Natural killer cell (primary cell): Measurements from ENCODE around the gene FAM124B. TPM values are rescaled to one million over a fixed set of nuclear protein-coding genes. Genes with fewer than 3 reads are reported as not detected.

Source experiments
- ATAC-seq, 3 donors: fragments of 150-1000 bp in 2 of 3; fragments of 200-7000 bp in 1 of 3; cut with Tn5 transposase; 1 replicate in 1 of 3; 2 replicates in 2 of 3; pipeline ENCODE4 v1.10.0; 2021; ENCODE audit warnings: mild to moderate bottlenecking in 2 of 3, moderate library complexity in 2 of 3
- DNase-seq, 2 donors: peaks; one replicate each; pipeline versions ENCODE4 v3.0.0 to v3.0.0-alpha.2; 2013 to 2021; ENCODE audit warnings: mixed read lengths in 1 of 2
- H3K27ac ChIP-seq: one replicate; pipeline ENCODE4 v1.5.1; 2013; ENCODE audit warnings: mild to moderate bottlenecking, low read length
- H3K27me3 ChIP-seq: one replicate; pipeline ENCODE4 v1.6.1; 2013; ENCODE audit warnings: low read length; ENCODE audit not compliant: control insufficient read depth, insufficient read depth
- H3K36me3 ChIP-seq: one replicate; pipeline ENCODE4 v1.6.1; 2013; ENCODE audit warnings: low read length; ENCODE audit not compliant: control insufficient read depth, insufficient read depth
- H3K4me1 ChIP-seq: one replicate; pipeline ENCODE4 v1.6.1; 2013; ENCODE audit warnings: low read length; ENCODE audit not compliant: control insufficient read depth, insufficient read depth
- H3K4me3 ChIP-seq: one replicate; pipeline ENCODE4 v1.5.1; 2013; ENCODE audit warnings: low read length
- H3K9me3 ChIP-seq: one replicate; pipeline ENCODE4 v1.6.1; 2013; ENCODE audit warnings: low read length; ENCODE audit not compliant: control insufficient read depth, insufficient read depth
- H3K27ac Mint-ChIP-seq, 2 donors: one replicate each; pipeline ENCODE4 v1.8.0; 2022; ENCODE audit warnings: mild to moderate bottlenecking in 2 of 2, mixed read lengths in 2 of 2, moderate library complexity in 1 of 2
- H3K27me3 Mint-ChIP-seq, 2 donors: one replicate each; pipeline ENCODE4 v1.8.0; 2022; ENCODE audit warnings: low read depth in 2 of 2, mixed read lengths in 2 of 2
- H3K36me3 Mint-ChIP-seq: one replicate; pipeline ENCODE4 v1.8.0; 2022; ENCODE audit warnings: mixed read lengths
- H3K4me1 Mint-ChIP-seq, 2 donors: one replicate each; pipeline ENCODE4 v1.8.0; 2022; ENCODE audit warnings: mixed read lengths in 2 of 2
- H3K4me3 Mint-ChIP-seq: one replicate; pipeline ENCODE4 v1.8.0; 2022; ENCODE audit warnings: mild to moderate bottlenecking, moderate library complexity, mixed read lengths
- H3K9me3 Mint-ChIP-seq, 2 donors: one replicate each; pipeline ENCODE4 v1.8.0; 2022; ENCODE audit warnings: mixed read lengths in 2 of 2
- WGBS: methylation state at CpG from one replicate; pipeline ENCODE4 v1.1.7; 2013; ENCODE audit warnings: missing lambda C conversion rate; ENCODE audit not compliant: insufficient coverage; 5-methylcytosine and 5-hydroxymethylcytosine counted together
- intact Hi-C: fragments of 100-400 bp; cut with micrococcal nuclease; formaldehyde crosslinking; loops from one replicate; pipeline ENCODE4 v1.14.2; 2022
- total RNA-seq, 4 donors: library from RNA; stranded (reverse); fragments of 120-200 nt in 1 of 4; gene quantifications; one replicate each; pipeline versions ENCODE4 v1.2.3 to v1.2.4, GENCODE V29; 2013 to 2022
- TF ChIP-seq, protein P1 (sequence below): fragments of 200-600 bp; IDR thresholded peaks from one replicate; pipeline ENCODE4 v1.8.0; 2022; ENCODE audit warnings: antibody characterized with exemption

The FAM124B gene
- total RNA-seq, 3 donors from 2014 or later (not counting 1 experiment from before 2014, with no cell fraction given): 1.9 to 6.1 (median 2.4) TPM

DNA sequence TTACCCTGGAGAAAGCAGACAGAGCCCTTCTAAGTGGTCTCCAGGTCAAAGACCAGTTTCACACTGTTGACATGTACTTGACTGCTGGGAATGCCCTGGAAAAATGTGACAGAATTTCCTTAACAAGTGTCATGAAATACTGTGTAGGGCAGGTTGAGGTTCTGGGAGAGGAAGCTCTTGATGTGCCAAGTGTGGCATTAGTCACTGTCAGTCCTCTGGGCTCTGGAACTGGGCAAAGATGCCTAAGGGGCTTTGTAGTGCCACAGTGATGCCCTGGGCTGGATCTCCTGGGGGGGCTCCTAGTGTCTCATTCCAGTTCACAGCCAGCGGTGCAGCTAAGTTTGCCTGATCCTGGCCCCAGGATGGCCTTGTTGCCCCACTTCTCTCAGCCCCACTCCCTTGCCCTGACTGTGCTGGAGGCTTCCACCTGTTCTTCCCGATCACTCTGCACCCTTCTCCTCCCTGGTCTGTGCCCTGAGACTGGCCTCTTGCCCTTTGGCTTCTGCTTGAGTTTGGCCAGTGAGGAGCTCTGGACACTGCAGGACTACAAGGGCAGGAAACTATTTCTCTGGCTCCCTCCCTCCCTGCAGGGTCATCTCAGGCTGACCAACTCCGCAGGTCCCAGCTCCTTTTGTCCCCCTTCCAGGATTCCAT, 27.0 kb upstream of the FAM124B start:
- ATAC-seq (no peak), DNase-seq (no peak)

DNA sequence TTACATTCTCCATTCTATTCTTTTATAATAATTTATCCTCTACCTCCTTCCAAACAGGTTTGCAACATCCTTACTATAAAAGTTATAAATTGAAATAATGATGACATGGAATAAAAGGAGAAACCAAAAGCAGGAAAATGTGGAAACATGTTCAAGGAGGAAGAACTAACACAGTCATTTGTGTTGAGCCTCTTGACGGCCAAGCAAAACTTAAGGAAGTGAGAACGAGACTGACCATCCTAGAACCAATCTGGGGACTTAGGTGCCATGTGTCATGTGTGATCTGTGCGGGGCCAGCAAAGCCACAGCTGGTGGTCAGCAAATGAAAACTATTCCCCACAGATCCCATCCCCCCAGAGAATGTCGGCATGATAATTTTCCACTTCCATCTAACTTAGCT, 25.6 kb upstream of the FAM124B start:
- DNase-seq: no peak
- Mint-ChIP-seq H3K27ac (no peak overlapping the region), H3K27me3 (peaks cover 13 to 14% of the 10 kb centered on the region in 2 donors)

More for the DNA sequence above, 27.0 kb upstream of the FAM124B start:
- H3K27me3 Mint-ChIP-seq: peaks cover 5 to 12% of the 10 kb centered on the region in 2 donors
- Histone ChIP-seq H3K4me1 (no peaks in the 10 kb centered on the region), H3K9me3 (no peaks in the 10 kb centered on the region), H3K4me3 (no peak overlapping the region), H3K36me3 (no peaks in the 10 kb centered on the region), H3K27me3 (no peaks in the 10 kb centered on the region), H3K27ac (no peak overlapping the region)
- H3K4me1 Mint-ChIP-seq: peaks cover 0 to 14% of the 10 kb centered on the region in 2 donors
- H3K4me3 Mint-ChIP-seq: no peak overlapping the region
- WGBS: 66% methylated on average over 3 of the region's 3 CpGs
- H3K27ac Mint-ChIP-seq: no peak overlapping the region
- no peaks in the 10 kb centered on the region for H3K36me3 Mint-ChIP-seq
- intact Hi-C loops: no loop called here
- peaks cover 0 to 2% of the 10 kb centered on the region in 2 donors for H3K9me3 Mint-ChIP-seq
- TF ChIP-seq, protein P1, sequence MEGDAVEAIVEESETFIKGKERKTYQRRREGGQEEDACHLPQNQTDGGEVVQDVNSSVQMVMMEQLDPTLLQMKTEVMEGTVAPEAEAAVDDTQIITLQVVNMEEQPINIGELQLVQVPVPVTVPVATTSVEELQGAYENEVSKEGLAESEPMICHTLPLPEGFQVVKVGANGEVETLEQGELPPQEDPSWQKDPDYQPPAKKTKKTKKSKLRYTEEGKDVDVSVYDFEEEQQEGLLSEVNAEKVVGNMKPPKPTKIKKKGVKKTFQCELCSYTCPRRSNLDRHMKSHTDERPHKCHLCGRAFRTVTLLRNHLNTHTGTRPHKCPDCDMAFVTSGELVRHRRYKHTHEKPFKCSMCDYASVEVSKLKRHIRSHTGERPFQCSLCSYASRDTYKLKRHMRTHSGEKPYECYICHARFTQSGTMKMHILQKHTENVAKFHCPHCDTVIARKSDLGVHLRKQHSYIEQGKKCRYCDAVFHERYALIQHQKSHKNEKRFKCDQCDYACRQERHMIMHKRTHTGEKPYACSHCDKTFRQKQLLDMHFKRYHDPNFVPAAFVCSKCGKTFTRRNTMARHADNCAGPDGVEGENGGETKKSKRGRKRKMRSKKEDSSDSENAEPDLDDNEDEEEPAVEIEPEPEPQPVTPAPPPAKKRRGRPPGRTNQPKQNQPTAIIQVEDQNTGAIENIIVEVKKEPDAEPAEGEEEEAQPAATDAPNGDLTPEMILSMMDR: no peak

DNA sequence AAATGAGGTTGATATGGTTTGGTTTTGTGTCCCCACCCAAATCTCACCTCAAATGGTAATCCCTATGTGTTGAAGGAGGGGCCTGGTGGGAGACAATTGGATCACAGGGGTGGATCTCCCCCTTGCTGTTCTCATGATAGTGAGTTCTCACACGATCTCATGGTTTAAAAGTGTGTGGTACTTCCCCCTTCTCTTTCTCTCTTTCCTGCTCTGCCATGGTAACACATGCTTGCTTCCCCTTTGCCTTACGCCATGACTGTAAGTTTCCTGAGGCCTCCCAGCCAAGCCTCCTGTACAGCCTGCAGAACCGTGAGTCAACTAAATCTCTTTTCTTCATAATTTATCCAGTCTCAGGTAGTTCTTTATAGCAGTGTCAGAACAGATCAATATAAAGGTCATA, 24.7 kb upstream of the FAM124B start:
- H3K27ac Mint-ChIP-seq: no peak overlapping the region
- no peaks in the 10 kb centered on the region for H3K4me1 ChIP-seq
- no peaks in the 10 kb centered on the region for H3K36me3 Mint-ChIP-seq
- ATAC-seq (no peak), DNase-seq (no peak)
- WGBS: 67% methylated on average over 3 of the region's 3 CpGs
- intact Hi-C loops: no loop called here
- H3K27me3 Mint-ChIP-seq: peaks cover 13 to 14% of the 10 kb centered on the region in 2 donors
- H3K9me3 ChIP-seq: no peaks in the 10 kb centered on the region
- no peak overlapping the region for H3K4me3 Mint-ChIP-seq
- no peak overlapping the region for H3K4me3 ChIP-seq
- H3K36me3 ChIP-seq: no peaks in the 10 kb centered on the region
- H3K27ac ChIP-seq: no peak overlapping the region
- TF ChIP-seq, protein P1: no peak
- no peaks in the 10 kb centered on the region for H3K27me3 ChIP-seq
- H3K9me3 Mint-ChIP-seq: peaks cover 0 to 2% of the 10 kb centered on the region in 2 donors
- H3K4me1 Mint-ChIP-seq: peaks cover 0 to 8% of the 10 kb centered on the region in 2 donors

More for the DNA sequence above, 25.6 kb upstream of the FAM124B start:
- peaks cover 0 to 2% of the 10 kb centered on the region in 2 donors for H3K9me3 Mint-ChIP-seq
- intact Hi-C loops: no loop called here
- peaks cover 0 to 13% of the 10 kb centered on the region in 2 donors for H3K4me1 Mint-ChIP-seq
- TF ChIP-seq, protein P1: no peak
- no peaks in the 10 kb centered on the region for H3K36me3 Mint-ChIP-seq
- Histone ChIP-seq H3K4me1 (no peaks in the 10 kb centered on the region), H3K36me3 (no peaks in the 10 kb centered on the region), H3K27me3 (no peaks in the 10 kb centered on the region), H3K9me3 (no peaks in the 10 kb centered on the region), H3K4me3 (no peak overlapping the region), H3K27ac (no peak overlapping the region)
- H3K4me3 Mint-ChIP-seq: no peak overlapping the region
- 68% methylated on average over 3 of the region's 4 CpGs for WGBS
- no peak for ATAC-seq

DNA sequence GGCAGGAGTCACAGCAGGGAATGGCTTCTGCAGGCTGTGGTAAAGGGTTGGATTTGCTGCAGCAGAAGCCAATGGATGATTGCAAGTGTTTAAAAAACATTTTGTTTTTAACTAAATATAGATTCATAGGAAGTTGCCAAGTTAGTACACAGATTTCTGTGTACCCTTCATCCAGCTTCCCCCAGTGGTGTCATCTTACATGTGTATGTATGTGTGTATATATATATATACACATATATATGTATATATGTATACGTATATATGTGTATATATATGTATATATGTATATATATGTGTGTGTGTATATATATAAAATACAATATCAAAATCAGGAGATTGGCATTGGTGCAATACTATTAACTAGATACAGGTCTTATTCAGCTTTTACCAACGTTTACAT, 19.2 kb upstream of the FAM124B start:
- Mint-ChIP-seq H3K4me3 (no peak overlapping the region), H3K4me1 (no peaks in the 10 kb centered on the region), H3K27ac (no peak overlapping the region), H3K27me3 (peaks cover 13 to 19% of the 10 kb centered on the region in 2 donors), H3K36me3 (no peaks in the 10 kb centered on the region), H3K9me3 (peaks cover 0 to 2% of the 10 kb centered on the region in 2 donors)
- WGBS: no CpG with 5 or more reads among the region's 2 CpGs
- intact Hi-C loops: no loop called here
- Histone ChIP-seq H3K36me3 (no peaks in the 10 kb centered on the region), H3K4me3 (no peak overlapping the region), H3K27me3 (no peaks in the 10 kb centered on the region), H3K27ac (no peak overlapping the region), H3K4me1 (no peaks in the 10 kb centered on the region), H3K9me3 (no peaks in the 10 kb centered on the region)
- ATAC-seq: no peak
- no peak for DNase-seq
- TF ChIP-seq, protein P1: no peak
